Activated T-cell treated with anti-CD3 and anti-CD28 coated beads for 4 hours (primary cell): Measurements from ENCODE around the gene MED13L.

Experiments
- DNase-seq: peaks from one replicate; pipeline ENCODE4 v3.0.0-alpha.2; 2020

Gene MED13L

GRCh38 chr12:116076399-116076798 lies 201.1 kb downstream of the MED13L start:
- DNase-seq, result no peak

DNA sequence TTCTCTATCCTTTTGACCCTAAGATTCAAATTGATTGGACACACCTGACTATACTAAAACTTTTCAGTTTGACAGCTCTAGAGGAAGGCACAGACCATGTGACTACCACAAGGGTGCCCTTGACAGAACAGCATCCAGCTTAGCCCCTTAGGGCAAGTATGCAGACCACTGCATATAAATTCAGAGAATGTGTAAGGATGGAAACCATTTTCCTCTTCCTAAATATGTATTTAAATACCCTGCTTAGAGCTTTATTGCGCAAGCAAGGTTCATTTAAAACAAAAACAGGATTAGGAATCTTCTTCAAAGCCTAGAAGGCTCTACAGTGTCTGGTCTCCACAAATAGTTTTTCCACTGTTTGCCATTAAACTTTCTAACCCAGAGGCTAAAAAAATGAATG lies 202.8 kb downstream of the MED13L start:
- DNase-seq, result no peak

GRCh38 chr12:116071555-116072230 lies 205.8 kb downstream of the MED13L start:
- DNase-seq, result no peak

DNA sequence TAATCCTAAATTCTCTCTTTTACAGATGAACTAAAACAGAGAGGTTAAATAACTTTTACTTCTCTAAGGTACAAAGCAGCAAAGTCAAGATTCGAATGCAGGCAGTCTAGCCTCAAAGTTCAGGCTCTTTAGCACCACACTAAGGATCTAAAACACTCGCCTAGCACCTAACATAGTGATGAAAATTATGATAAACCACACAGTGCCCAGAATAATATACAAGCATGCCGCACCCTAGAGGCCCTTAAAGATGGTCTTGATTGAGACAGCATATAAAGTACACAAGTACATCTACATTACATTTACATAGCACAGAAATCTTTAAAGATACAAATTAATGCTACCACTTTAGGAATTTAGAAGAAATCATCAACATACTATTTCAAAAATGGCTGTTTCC lies 207.0 kb downstream of the MED13L start:
- no peak for DNase-seq

DNA sequence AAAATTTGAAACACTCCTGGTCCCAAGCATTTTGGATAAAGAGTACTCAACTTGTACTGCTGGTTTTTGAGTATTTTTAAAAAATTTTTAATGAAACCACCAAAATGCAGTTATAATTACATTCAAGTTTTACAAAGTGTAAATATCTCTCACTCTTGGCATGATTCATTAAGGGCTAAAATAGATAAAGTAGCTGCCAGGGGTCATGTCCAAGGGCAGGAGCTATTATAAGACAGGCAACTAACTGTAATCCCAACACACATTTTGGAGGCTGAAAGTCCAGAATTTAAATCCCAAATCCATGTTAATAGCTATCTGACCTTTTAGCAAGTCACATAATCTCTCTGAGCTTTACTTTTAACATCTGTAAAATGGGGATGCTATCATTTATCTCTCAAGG lies 207.6 kb downstream of the MED13L start:
- no peak for DNase-seq

- DNase-seq, result no peak
These were observed 208.6 kb downstream of the MED13L start for GRCh38 chr12:116068853-116069252.

DNA sequence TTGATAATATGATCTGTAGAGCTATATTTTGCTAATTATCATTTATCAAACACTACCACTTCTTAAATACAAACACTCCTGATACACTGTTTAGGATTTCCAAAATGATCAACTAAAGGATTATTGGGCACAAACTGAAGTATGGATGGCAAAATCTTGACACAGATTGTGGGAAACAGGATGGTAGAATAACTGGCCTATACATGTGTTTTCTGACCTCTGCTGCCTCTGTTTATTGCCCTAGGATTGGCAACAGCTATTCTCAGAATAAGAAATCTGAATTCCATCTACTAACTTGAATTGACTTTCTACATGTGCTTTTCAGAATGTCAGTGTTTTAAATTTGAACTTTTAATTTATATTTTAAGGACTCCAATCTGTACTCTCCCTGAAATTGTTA lies 209.1 kb downstream of the MED13L start:
- DNase-seq, result no peak

- no peak for DNase-seq
These were observed 209.6 kb downstream of the MED13L start for GRCh38 chr12:116067892-116068291.

- peak; percentile 30 for DNase-seq
These were observed 210.9 kb downstream of the MED13L start for GRCh38 chr12:116066381-116067230.

DNA sequence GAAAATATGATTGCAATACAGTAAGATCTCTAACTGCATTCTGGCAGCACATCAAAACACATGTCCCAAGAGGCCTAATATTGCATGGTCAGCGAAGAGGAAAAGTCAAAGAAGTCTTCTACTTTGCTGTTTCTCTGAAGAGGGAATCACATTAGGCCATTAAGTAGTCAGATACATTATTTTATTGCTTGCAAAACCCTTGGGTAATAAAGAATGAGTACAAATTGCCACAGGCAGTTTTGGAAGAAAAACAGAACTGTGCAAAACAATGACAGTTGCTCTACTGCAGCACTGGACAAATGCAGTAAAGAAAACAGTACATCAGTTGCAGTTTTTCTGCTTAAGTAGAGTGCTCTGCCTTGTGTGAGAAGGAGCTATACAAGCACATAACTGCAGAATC lies 211.9 kb downstream of the MED13L start:
- DNase-seq, result no peak

DNA sequence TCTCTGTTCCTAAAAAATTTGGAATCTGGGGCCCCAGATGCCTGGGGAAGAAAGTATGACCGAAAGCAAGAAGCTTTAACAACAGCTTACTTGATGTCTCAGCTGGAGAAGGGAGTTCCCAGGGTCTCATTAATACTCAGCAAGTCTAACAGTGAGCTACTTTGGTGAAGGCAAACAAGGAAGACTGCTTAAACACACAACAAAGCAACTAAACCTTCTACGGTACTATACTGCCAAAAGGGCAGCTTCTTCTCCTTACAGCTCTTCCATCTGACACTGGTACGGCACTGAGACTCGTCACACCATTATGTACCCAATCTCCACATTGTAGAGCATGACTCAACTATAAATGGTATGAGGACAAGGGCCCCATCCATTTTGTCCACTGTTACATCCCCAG lies 213.0 kb downstream of the MED13L start:
- DNase-seq, result no peak

- DNase-seq, result no peak
These were observed 214.8 kb downstream of the MED13L start for GRCh38 chr12:116062698-116063097.

DNA sequence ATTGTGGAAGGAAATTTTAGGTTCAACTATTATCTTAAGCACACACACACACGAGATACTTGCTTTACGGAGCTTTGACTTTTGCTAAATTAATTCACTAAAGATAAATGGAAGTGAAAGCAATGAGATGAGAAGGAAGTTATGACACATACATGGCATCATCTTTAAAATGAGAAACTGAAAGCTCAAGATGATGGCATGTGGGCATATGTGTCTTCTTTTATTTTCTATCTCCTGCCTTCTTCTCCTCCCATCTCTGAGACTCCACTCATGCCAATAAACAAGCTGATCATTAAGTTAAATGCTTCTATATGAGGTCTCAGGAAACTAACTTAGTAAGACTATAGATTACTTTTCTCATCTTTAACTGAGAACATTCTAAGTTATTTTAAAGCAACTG lies 216.7 kb downstream of the MED13L start:
- no peak for DNase-seq

GRCh38 chr12:116059904-116060303 lies 217.6 kb downstream of the MED13L start:
- no peak for DNase-seq

- DNase-seq, result no peak
These were observed 218.9 kb downstream of the MED13L start for GRCh38 chr12:116058574-116058973.

DNA sequence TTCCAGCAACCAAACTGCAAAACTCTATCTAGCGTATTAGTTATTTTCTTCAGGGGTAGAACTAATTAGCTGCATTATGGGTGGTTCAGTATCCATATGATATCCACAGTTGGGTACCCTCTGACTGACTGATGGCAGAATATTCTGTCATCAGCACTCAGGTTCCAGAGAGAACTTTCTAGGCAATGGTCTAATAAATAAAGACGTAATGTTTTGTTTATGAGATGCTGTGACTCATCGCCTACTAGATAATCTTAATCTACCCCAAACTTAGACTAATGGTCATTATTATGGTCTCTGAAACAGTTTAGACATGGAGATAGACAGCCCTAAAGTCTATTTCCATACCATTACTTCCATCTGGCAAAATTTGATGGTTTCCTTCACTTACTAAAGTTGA lies 220.1 kb downstream of the MED13L start:
- DNase-seq, result no peak

DNA sequence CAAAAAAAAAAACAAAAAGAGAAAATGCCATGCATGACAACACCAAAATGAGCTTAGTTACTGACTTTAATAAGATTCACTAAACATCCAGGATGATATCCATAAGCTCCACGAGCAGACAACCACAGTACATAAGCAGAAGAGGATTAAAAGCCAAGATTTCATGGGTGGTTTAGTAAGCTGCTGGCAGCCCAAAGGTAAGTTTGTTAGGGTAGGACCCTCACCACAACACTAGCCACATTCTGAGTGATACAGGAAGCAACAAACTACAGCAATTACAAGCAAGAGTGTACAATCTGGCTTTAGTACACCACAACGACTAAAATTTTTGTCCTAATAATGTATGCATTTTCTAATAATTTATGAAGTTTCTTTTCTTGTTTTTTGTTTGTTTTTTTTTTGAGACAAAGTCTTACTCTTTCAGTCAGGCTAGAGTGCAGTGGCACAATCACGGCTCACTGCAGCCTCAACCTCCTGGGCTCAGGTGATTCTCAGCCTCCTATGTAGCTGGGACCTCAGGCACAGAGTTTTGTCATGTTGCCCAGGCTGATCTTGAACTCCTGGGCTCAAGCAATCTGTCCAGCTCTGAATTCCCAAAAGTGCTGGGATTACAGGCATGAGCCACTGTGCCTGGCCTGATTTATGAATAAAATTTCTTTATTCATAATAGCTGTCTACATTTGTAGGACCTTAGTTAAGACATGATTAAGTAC lies 221.4 kb downstream of the MED13L start:
- no peak for DNase-seq

DNA sequence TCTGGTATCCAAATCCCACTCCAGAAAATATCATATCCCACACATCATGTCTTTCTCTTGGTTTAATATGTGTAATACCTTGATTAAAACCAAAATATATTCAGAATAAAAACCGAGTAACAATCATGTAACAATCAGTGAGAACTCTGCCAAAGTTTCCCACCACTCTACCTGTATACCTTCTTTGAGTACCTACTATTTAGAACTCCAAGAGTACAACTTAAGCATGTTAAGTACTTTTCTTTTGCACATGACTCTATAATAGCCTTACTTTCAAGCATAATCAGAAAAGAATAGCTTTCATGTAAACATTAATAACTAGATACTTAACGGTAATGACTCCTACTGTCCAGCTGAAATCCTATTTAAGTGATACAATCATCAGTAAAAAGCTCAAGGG lies 223.2 kb downstream of the MED13L start:
- DNase-seq, result no peak

DNA sequence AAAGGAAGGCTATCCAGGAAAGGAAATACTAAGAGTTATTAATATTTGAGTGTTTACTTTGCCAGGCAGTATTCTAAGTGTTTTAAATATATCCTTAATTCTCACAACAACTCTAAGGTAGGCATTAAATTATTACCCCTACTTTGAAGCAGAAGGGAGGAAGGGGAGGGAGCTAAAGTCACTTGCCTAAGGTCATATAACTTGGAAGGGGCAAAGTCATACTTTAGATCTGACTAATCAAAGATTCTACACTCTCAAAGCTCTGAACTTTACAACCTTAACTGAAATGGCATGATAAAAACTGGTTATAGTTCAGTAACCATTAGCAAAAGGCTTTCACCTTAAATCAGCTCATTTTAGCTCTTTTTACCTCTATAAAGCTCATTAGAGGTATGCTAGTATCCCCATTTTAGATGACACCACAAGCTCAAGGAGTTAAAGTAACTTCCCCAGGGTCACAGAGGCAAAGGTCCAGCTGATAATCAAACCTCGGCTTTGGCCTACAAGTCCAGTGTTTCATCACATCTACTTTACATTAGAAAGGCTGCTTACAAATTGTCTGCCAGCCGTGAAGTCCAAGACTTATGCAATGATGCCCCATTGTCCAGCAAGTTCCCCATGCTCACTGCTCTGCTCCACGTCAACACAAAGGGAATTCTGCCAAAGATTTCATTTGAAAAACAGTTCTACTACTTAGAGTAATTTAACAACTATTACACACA lies 223.9 kb downstream of the MED13L start:
- DNase-seq, result no peak

DNA sequence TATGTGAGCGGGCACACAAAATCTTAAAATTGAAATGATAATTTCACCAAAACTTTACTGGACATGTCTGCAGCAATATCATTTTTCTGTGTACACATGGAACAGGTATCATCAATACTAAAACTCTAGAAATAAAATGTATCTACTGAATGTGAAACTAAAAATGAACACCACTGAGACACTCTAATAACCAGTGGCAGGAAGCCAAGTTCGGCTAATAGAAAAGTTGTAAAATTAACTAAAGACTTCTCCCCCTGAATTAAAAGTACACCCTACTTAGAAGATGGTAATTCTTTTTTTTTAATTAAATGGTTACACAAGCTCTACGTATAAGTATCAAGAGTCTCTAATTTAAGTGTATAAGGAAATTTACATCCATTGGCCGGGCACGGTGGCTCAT lies 227.2 kb downstream of the MED13L start:
- DNase-seq, result no peak

GRCh38 chr12:116048879-116049278 lies 228.6 kb downstream of the MED13L start:
- no peak for DNase-seq

GRCh38 chr12:116046039-116046438 lies 231.5 kb downstream of the MED13L start:
- DNase-seq, result no peak

- no peak for DNase-seq
These were observed 232.3 kb downstream of the MED13L start for GRCh38 chr12:116045150-116045549.
